ENCODE results near the gene HAUS5.

Gene HAUS5

DNA sequence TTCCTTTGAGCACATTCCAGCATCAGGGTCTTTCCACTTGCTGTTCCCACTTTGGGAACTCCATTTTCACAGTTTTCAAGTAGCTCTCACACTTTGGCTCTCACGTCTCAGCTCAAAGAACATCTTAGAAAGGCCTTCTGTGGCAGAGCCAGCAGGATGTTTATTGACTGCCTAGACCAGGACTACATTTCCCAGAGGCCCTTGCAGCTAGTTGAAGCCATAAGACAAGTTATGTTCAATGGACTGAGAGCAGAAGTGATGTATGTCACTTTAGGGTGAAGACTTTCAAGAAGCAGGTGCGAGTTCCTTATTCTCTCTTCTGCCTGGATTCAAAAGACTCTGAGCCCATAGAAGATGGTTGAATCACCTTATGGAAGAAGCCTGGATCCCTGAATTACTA lies 4.3 kb upstream of the HAUS5 start:
- Histone ChIP-seq H3K4me3 (ENCODE audit: low read depth, low read length) (no peak overlapping the region), H3K27me3 (ENCODE audit: insufficient read depth, low read length) (no peaks in the 10 kb centered on the region), H3K36me3 (ENCODE audit: insufficient read depth, low read length) (no peaks in the 10 kb centered on the region), H3K4me1 (ENCODE audit: control insufficient read depth, insufficient read depth, low read length, unreplicated experiment) (no peaks in the 10 kb centered on the region), H3K79me2 (ENCODE audit: control insufficient read depth, insufficient read depth, low read length, unreplicated experiment) (no peaks in the 10 kb centered on the region), H3K27ac (ENCODE audit: low read depth, low read length) (no peak overlapping the region), H2AFZ (ENCODE audit: low read length, unreplicated experiment) (no peak overlapping the region)

DNA sequence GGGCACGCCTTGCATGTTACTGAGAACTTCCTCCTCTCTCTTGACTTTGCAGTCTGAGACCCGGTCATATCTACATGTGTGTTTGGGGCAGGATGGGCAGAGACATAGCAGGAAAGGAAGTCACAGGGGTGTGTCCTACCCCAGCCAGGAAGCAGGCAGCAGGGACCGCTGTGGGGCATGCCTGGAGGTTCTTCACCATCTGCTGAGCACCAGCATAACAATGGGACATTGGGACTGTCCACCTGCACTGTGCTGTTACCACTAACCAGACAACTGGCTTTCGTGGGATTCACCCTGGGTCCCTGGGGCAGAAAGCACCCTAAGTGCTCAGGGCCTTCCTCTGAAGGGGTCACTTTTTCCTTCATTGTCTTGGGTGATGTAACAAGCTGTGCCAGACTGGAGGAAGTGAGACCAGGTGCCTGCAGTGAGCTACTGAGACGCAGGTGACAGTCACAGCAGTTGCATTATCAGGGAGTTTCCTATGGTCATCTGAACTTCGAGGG lies 2.6 kb upstream of the HAUS5 start:
- Histone ChIP-seq H3K27me3 (ENCODE audit: insufficient read depth, low read length) (no peaks in the 10 kb centered on the region), H2AFZ (ENCODE audit: low read length, unreplicated experiment) (no peak overlapping the region), H3K4me1 (ENCODE audit: control insufficient read depth, insufficient read depth, low read length, unreplicated experiment) (no peaks in the 10 kb centered on the region), H3K27ac (ENCODE audit: low read depth, low read length) (no peak overlapping the region), H3K79me2 (ENCODE audit: control insufficient read depth, insufficient read depth, low read length, unreplicated experiment) (no peaks in the 10 kb centered on the region), H3K4me3 (ENCODE audit: low read depth, low read length) (no peak overlapping the region), H3K36me3 (ENCODE audit: insufficient read depth, low read length) (no peaks in the 10 kb centered on the region)

DNA sequence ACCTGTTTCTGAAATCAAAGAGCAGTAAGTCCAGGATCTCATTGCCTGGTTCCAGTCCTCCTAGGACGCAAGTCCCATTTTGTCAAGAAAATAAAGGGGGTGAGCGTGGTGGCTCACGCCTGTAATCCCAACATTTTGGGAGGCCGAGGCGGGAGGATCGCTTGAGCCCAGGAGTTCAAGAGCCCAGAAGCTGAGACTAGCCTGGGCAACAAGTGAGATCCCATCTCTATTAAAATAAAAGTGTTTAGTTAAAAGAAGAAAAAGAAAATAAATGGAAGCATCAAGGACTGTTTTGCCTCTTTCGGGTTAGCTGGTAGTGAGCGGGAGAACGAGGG lies 344 bp upstream of the HAUS5 start:
- no peaks in the 10 kb centered on the region for H3K79me2 ChIP-seq (ENCODE audit: control insufficient read depth, insufficient read depth, low read length, unreplicated experiment)
- H3K4me1 ChIP-seq (ENCODE audit: control insufficient read depth, insufficient read depth, low read length, unreplicated experiment): no peaks in the 10 kb centered on the region
- H3K4me3 ChIP-seq (ENCODE audit: low read depth, low read length): peak overlapping the region; percentile 92
- H2AFZ ChIP-seq (ENCODE audit: low read length, unreplicated experiment): peak overlapping the region; percentile 57
- no peaks in the 10 kb centered on the region for H3K27me3 ChIP-seq (ENCODE audit: insufficient read depth, low read length)
- no peak overlapping the region for H3K27ac ChIP-seq (ENCODE audit: low read depth, low read length)
- no peaks in the 10 kb centered on the region for H3K36me3 ChIP-seq (ENCODE audit: insufficient read depth, low read length)

DNA sequence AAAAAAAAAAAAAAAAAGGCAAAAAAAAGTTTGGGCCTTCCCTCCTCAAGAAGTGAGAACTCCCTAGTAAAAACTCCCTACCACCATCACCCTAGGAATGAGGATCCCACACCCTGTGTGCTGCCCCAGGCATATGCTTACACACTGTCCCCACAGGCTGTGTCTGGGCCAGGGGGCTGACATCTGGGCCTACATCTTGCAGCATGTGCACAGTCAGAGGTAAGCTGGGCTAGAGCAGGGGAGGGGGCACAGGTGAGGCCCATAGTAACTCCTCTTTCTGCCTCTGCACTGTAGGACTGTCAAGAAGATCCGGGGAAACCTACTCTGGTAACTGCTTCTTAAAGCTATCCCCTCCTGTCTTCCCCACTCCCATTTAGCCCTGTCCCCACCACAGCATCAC lies 1.0 kb downstream of the HAUS5 start:
- Histone ChIP-seq H3K4me1 (ENCODE audit: control insufficient read depth, insufficient read depth, low read length, unreplicated experiment) (no peaks in the 10 kb centered on the region), H3K27me3 (ENCODE audit: insufficient read depth, low read length) (no peaks in the 10 kb centered on the region), H3K79me2 (ENCODE audit: control insufficient read depth, insufficient read depth, low read length, unreplicated experiment) (no peaks in the 10 kb centered on the region), H3K36me3 (ENCODE audit: insufficient read depth, low read length) (no peaks in the 10 kb centered on the region), H2AFZ (ENCODE audit: low read length, unreplicated experiment) (no peak overlapping the region), H3K4me3 (ENCODE audit: low read depth, low read length) (peak overlapping the region; percentile 92; the same call in 1 of the 2 replicates), H3K27ac (ENCODE audit: low read depth, low read length) (no peak overlapping the region)

DNA sequence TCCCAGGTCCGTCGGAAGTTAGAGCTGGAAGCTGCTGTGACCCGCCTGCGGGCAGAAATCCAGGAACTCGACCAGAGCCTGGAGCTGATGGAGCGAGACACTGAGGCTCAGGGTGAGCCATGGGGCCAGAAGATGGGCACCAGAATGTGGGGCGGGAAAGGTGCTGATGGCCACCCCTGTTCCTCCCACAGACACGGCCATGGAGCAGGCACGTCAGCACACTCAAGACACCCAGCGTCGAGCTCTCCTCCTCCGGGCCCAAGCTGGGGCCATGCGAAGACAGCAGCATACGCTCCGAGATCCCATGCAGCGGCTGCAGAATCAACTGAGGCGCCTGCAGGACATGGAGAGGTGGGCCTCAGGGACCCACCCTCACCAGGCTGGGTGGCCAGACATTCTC lies 2.5 kb downstream of the HAUS5 start:
- Histone ChIP-seq H2AFZ (ENCODE audit: low read length, unreplicated experiment) (no peak overlapping the region), H3K4me3 (ENCODE audit: low read depth, low read length) (no peak overlapping the region), H3K4me1 (ENCODE audit: control insufficient read depth, insufficient read depth, low read length, unreplicated experiment) (no peaks in the 10 kb centered on the region), H3K79me2 (ENCODE audit: control insufficient read depth, insufficient read depth, low read length, unreplicated experiment) (no peaks in the 10 kb centered on the region), H3K27me3 (ENCODE audit: insufficient read depth, low read length) (no peaks in the 10 kb centered on the region), H3K36me3 (ENCODE audit: insufficient read depth, low read length) (no peaks in the 10 kb centered on the region), H3K27ac (ENCODE audit: low read depth, low read length) (no peak overlapping the region)

DNA sequence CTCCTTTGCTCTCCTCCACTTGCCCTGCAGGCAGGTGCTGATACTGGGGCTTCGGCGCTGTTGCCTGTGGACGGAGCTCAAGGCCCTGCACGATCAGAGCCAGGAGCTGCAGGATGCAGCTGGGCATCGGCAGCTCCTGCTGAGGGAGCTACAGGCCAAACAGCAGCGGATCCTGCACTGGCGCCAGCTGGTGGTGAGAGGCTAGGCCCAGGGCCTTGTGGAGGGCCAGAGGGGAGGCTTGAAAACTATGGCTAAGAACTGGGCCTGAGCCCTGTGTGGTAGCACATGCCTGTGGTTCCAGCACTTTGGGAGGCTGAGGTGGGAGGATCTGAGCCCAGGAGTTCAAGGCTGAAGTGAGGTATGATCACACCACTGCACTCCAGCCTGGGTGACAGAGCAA lies 6.3 kb downstream of the HAUS5 start:
- no peaks in the 10 kb centered on the region for H3K4me1 ChIP-seq (ENCODE audit: control insufficient read depth, insufficient read depth, low read length, unreplicated experiment)
- H3K79me2 ChIP-seq (ENCODE audit: control insufficient read depth, insufficient read depth, low read length, unreplicated experiment): no peaks in the 10 kb centered on the region
- H3K36me3 ChIP-seq (ENCODE audit: insufficient read depth, low read length): no peaks in the 10 kb centered on the region
- H3K4me3 ChIP-seq (ENCODE audit: low read depth, low read length): no peak overlapping the region
- H2AFZ ChIP-seq (ENCODE audit: low read length, unreplicated experiment): no peak overlapping the region
- no peak overlapping the region for H3K27ac ChIP-seq (ENCODE audit: low read depth, low read length)
- no peaks in the 10 kb centered on the region for H3K27me3 ChIP-seq (ENCODE audit: insufficient read depth, low read length)

DNA sequence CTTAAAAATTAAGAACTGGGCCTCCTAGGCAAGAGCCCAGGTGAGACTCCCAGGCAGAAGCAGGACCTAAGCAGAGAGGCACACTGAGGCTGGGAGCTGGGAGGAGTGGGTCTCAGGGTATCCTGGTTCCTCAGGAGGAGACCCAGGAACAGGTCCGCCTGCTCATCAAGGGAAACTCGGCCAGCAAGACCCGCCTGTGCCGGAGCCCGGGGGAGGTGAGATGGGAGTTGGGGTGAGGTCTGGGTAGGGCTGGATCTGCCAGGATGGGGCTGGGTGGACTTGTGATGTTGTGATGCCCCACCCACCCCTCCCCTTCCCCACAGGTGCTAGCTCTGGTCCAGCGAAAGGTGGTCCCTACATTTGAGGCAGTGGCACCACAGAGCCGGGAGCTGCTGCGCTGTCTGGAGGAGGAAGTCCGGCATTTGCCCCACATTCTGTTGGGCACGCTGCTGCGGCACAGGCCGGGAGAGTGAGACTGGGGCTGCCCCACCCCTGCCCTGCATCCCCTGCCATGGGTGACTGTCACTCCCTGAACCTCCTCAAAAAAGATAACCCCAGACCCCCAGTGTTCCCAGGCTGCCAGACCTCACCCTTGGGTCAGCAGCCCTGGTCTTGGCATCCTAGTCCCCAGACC lies 6.9 kb downstream of the HAUS5 start:
- no peaks in the 10 kb centered on the region for H3K79me2 ChIP-seq (ENCODE audit: control insufficient read depth, insufficient read depth, low read length, unreplicated experiment)
- H2AFZ ChIP-seq (ENCODE audit: low read length, unreplicated experiment): no peak overlapping the region
- H3K4me1 ChIP-seq (ENCODE audit: control insufficient read depth, insufficient read depth, low read length, unreplicated experiment): no peaks in the 10 kb centered on the region
- no peaks in the 10 kb centered on the region for H3K27me3 ChIP-seq (ENCODE audit: insufficient read depth, low read length)
- no peak overlapping the region for H3K27ac ChIP-seq (ENCODE audit: low read depth, low read length)
- H3K4me3 ChIP-seq (ENCODE audit: low read depth, low read length): no peak overlapping the region
- H3K36me3 ChIP-seq (ENCODE audit: insufficient read depth, low read length): no peaks in the 10 kb centered on the region

DNA sequence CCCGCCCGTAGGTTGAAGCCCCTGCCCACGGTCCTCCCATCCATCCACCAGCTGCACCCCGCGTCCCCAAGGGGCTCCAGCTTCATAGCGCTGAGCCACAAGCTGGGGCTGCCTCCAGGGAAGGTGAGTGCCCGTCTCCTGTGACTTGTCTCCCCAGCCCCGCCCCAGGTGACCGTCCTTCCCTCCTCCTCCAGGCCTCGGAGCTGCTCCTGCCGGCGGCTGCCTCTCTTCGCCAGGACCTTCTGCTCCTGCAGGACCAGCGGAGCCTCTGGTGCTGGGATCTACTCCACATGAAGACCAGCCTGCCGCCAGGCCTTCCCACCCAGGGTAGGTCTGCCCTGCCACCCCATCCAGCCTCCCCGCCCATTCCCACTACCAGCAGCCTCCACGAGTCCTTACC lies 7.5 kb downstream of the HAUS5 start:
- no peaks in the 10 kb centered on the region for H3K36me3 ChIP-seq (ENCODE audit: insufficient read depth, low read length)
- H3K27me3 ChIP-seq (ENCODE audit: insufficient read depth, low read length): no peaks in the 10 kb centered on the region
- H3K79me2 ChIP-seq (ENCODE audit: control insufficient read depth, insufficient read depth, low read length, unreplicated experiment): no peaks in the 10 kb centered on the region
- H2AFZ ChIP-seq (ENCODE audit: low read length, unreplicated experiment): no peak overlapping the region
- no peaks in the 10 kb centered on the region for H3K4me1 ChIP-seq (ENCODE audit: control insufficient read depth, insufficient read depth, low read length, unreplicated experiment)
- H3K27ac ChIP-seq (ENCODE audit: low read depth, low read length): no peak overlapping the region
- H3K4me3 ChIP-seq (ENCODE audit: low read depth, low read length): no peak overlapping the region

DNA sequence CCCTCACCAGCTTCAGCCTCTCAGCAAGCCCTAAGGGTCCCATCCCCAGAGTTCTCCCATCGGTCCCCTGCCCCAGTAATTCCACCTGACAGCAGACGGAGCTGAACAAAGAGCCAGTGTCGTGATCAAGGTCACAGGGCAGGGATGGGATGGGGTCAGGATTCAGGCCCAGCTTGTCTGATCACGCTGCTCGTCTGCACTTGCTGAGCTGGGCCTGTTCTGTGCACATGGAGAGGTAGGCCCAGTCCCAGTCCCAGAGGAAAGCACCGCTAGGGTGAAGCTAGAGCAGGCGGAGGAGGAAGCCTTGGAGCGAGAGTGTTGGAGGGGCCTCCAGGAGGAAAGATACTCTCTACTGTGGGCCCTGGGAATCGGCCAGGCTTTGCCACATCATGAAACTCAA lies 9.2 kb downstream of the HAUS5 start:
- Histone ChIP-seq H3K27ac (ENCODE audit: low read depth, low read length) (no peak overlapping the region), H2AFZ (ENCODE audit: low read length, unreplicated experiment) (no peak overlapping the region), H3K79me2 (ENCODE audit: control insufficient read depth, insufficient read depth, low read length, unreplicated experiment) (no peaks in the 10 kb centered on the region), H3K4me1 (ENCODE audit: control insufficient read depth, insufficient read depth, low read length, unreplicated experiment) (no peaks in the 10 kb centered on the region), H3K36me3 (ENCODE audit: insufficient read depth, low read length) (no peaks in the 10 kb centered on the region), H3K4me3 (ENCODE audit: low read depth, low read length) (no peak overlapping the region), H3K27me3 (ENCODE audit: insufficient read depth, low read length) (no peaks in the 10 kb centered on the region)

DNA sequence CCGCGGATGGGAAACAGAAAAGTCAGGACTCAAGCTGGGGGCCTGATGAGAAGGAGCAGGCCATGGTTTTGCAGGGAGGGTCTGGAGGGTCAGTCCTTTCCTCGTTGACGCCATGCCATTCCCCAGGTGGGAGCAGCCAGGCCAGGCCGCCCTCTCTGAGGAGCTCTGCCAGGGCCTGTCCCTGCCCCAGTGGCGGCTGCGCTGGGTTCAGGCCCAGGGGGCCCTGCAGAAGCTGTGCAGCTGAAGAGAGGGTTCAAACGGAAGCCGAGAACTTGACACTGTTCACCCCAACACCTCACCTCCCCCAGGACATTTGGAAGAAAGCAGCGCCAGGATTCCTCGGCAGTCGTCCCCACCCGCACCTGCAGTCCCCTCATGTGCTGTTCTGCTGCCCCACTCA lies 10.2 kb downstream of the HAUS5 start:
- no peaks in the 10 kb centered on the region for H3K27me3 ChIP-seq (ENCODE audit: insufficient read depth, low read length)
- H2AFZ ChIP-seq (ENCODE audit: low read length, unreplicated experiment): no peak overlapping the region
- no peak overlapping the region for H3K27ac ChIP-seq (ENCODE audit: low read depth, low read length)
- no peaks in the 10 kb centered on the region for H3K4me1 ChIP-seq (ENCODE audit: control insufficient read depth, insufficient read depth, low read length, unreplicated experiment)
- no peaks in the 10 kb centered on the region for H3K79me2 ChIP-seq (ENCODE audit: control insufficient read depth, insufficient read depth, low read length, unreplicated experiment)
- H3K36me3 ChIP-seq (ENCODE audit: insufficient read depth, low read length): no peaks in the 10 kb centered on the region
- H3K4me3 ChIP-seq (ENCODE audit: low read depth, low read length): no peak overlapping the region

DNA sequence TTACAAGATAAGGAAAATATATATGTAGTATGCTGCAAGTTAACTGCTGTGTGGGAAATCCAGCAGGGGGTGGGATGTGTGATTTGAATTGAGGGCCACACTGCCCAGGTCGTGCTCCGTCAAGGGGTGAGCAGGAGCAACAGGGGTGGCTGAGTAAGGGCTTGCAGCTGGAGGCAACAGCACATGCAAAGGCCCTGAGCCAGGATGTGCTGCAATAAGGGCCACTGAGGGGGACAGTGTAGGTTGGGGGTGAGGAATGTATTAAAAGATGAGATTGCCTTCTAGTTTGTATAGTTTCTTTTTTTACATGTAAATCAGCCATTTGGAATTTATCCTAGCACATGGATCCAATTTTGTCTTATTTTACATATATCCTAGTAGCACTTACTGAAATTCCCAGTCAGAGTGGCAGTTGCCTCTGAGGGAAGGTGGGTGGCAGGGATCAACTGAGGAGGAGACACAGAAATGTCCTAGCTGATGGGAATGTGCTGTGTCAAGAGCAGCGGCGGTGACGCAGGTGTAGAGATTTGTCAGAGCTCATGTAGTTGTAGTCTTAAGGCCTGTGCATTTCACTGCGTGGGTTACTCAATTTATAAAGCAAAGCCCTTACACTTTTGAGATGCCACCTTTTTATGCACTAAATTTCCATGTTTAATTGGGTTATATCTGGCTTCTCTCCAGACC lies 10.9 kb downstream of the HAUS5 start:
- Histone ChIP-seq H2AFZ (ENCODE audit: low read length, unreplicated experiment) (no peak overlapping the region), H3K4me1 (ENCODE audit: control insufficient read depth, insufficient read depth, low read length, unreplicated experiment) (no peaks in the 10 kb centered on the region), H3K27me3 (ENCODE audit: insufficient read depth, low read length) (no peaks in the 10 kb centered on the region), H3K79me2 (ENCODE audit: control insufficient read depth, insufficient read depth, low read length, unreplicated experiment) (no peaks in the 10 kb centered on the region), H3K27ac (ENCODE audit: low read depth, low read length) (no peak overlapping the region), H3K36me3 (ENCODE audit: insufficient read depth, low read length) (no peaks in the 10 kb centered on the region), H3K4me3 (ENCODE audit: low read depth, low read length) (no peak overlapping the region)

All from ACC112 (cell line).